GM12865 (cell line): ENCODE data around the gene CXADR.

ENCODE experiments used
- DNase-seq: peaks from one replicate; pipeline ENCODE4 v3.0.0; 2010; ENCODE audit warnings: low read depth
- H3K4me3 ChIP-seq: 2 replicates; pipeline ENCODE4 v1.5.1; 2011; ENCODE audit warnings: mild to moderate bottlenecking, low read depth, low read length, control low read depth
- TF ChIP-seq, protein P1 (sequence below): IDR thresholded peaks from 2 replicates; pipeline ENCODE4 v1.5.1; 2011; ENCODE audit warnings: low read length, control low read depth, low read depth, inconsistent platforms; ENCODE audit not compliant: insufficient read depth; ENCODE audit errors: missing control alignments

Gene CXADR

DNA sequence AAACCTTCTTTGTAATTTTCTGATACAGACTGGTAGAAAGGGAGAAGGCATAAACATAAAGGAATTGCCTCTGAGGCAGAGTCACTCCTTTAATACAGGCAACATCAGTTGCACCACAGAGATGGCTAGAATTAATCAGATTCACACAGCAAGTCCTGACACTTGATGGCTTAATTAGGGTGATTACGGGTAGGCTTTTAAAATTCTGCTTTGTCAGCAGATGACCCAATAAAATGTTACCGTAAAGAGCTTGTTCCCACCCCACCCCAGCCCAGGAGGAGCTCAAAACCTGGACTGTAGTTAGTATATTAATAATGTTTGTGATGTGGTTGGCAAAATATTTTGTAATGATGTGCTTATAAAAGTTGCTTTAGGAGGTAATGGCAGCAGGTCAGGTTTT, 109.2 kb downstream of the CXADR start:
- TF ChIP-seq, protein P1, sequence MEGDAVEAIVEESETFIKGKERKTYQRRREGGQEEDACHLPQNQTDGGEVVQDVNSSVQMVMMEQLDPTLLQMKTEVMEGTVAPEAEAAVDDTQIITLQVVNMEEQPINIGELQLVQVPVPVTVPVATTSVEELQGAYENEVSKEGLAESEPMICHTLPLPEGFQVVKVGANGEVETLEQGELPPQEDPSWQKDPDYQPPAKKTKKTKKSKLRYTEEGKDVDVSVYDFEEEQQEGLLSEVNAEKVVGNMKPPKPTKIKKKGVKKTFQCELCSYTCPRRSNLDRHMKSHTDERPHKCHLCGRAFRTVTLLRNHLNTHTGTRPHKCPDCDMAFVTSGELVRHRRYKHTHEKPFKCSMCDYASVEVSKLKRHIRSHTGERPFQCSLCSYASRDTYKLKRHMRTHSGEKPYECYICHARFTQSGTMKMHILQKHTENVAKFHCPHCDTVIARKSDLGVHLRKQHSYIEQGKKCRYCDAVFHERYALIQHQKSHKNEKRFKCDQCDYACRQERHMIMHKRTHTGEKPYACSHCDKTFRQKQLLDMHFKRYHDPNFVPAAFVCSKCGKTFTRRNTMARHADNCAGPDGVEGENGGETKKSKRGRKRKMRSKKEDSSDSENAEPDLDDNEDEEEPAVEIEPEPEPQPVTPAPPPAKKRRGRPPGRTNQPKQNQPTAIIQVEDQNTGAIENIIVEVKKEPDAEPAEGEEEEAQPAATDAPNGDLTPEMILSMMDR, result no peak
- no peak overlapping the region for H3K4me3 ChIP-seq
- DNase-seq, result no peak

DNA sequence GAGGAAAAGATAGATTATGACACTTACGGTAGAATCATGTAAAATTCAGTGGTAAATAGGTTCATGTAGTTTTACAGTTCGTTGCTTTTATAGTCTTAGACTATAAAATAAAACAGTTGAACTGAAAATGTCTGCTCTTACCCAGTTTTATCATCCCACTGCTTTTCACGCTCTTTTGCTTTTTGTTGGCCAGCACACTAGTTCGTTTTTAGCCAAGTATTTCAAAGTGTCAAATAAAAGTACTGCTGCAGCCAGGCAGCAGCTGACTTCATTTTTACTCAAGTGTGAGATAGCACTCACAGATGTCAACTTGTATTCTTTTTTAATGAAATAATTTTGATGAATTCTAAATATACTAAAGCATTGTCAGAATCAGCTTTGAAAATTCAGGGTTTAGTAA, 118.4 kb downstream of the CXADR start:
- TF ChIP-seq, protein P1, result no peak
- no peak for DNase-seq
- no peak overlapping the region for H3K4me3 ChIP-seq

DNA sequence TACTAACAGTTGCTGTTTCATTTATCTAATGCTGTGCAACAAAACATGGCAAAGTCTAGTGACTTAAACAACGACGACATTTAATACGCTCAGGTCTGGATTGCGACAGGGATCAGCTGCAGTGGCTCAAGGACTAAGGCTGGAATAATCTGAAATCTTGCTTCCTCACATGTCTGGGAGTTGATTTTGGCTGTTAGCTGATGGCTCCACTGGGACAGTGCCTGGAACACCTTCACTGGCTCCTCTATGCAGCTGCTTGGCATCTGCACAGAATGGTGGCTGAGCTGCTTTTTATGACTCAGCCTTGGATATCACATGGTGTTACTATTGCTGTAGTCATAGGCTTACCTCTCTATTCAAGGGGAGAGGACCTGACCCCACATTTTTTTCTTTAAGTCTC, 123.9 kb downstream of the CXADR start:
- no peak for DNase-seq
- no peak overlapping the region for H3K4me3 ChIP-seq
- TF ChIP-seq, protein P1, result no peak

DNA sequence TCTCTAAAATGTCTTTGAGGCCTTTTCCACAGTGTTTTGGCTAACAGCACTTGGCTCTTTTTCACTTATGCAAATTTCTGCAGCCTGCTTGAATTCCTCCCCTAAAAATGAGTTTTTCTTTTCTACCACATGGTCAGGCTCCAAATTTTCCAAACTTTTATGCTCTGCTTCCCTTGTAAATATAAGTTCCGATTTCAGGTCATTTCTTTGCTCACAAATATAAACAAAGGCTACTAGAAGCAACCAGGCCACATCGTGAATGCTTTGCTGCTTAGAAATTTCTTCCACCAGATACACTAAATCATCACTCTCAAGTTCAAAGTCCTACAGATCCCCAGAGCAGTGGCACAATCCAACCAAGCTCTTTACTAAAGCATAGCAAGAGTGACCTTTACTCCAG, 128.0 kb downstream of the CXADR start:
- no peak overlapping the region for H3K4me3 ChIP-seq
- DNase-seq, result no peak
- TF ChIP-seq, protein P1, result no peak
